Measurements from ENCODE around the gene WDR33.
"Not testable (repeated sequence)": the region's sequence is repeated elsewhere in the genome, so short reads cannot be mapped to it uniquely, and the experiment has no call there.

Gene WDR33

GRCh38 chr2:127796389-127796788, 14.6 kb downstream of the WDR33 start:
- H3K4me1 Mint-ChIP-seq (ENCODE audit: low read depth in 2 of 2) = peaks cover 31 to 72% of the 10 kb centered on the region in 2 donors
- no peaks in the 10 kb centered on the region for H3K9me3 Mint-ChIP-seq
- H3K27me3 Mint-ChIP-seq = no peaks in the 10 kb centered on the region
- no peak for ATAC-seq (replicated peaks)
- no peak for DNase-seq
- H3K36me3 Mint-ChIP-seq (ENCODE audit: insufficient read depth) = peaks cover 31% of the 10 kb centered on the region
- H3K27ac Mint-ChIP-seq = peak overlapping the region in 1 of 2 donors; percentile 38
- H3K4me3 Mint-ChIP-seq = peak overlapping the region in 1 of 2 donors; percentile 37

- not testable (repeated sequence) for H3K27me3 Mint-ChIP-seq; ATAC-seq (replicated peaks); DNase-seq; H3K9me3 Mint-ChIP-seq; H3K4me3 Mint-ChIP-seq
- Mint-ChIP-seq H3K27ac (peak overlapping the region in 1 of 2 donors; percentile 92), H3K4me1 (ENCODE audit: low read depth in 2 of 2) (peaks cover 25 to 64% of the 10 kb centered on the region in 2 donors), H3K36me3 (ENCODE audit: insufficient read depth) (peaks cover 27% of the 10 kb centered on the region)
These were observed 16.1 kb downstream of the WDR33 start for GRCh38 chr2:127794901-127795300.

GRCh38 chr2:127792805-127793204, 18.2 kb downstream of the WDR33 start:
- Mint-ChIP-seq H3K4me1 (ENCODE audit: low read depth in 2 of 2) (peaks cover 17 to 51% of the 10 kb centered on the region in 2 donors), H3K27me3 (no peaks in the 10 kb centered on the region), H3K9me3 (no peaks in the 10 kb centered on the region), H3K27ac (peak overlapping the region; percentile 26 to 92), H3K36me3 (ENCODE audit: insufficient read depth) (peaks cover 24% of the 10 kb centered on the region), H3K4me3 (no peak overlapping the region)
- no peak for ATAC-seq (replicated peaks)
- no peak for DNase-seq

GRCh38 chr2:127790694-127791529, 20.1 kb downstream of the WDR33 start:
- Mint-ChIP-seq H3K4me1 (ENCODE audit: low read depth in 2 of 2) (peaks cover 18 to 41% of the 10 kb centered on the region in 2 donors), H3K36me3 (ENCODE audit: insufficient read depth) (peaks cover 24% of the 10 kb centered on the region), H3K27me3 (no peaks in the 10 kb centered on the region), H3K9me3 (no peaks in the 10 kb centered on the region), H3K4me3 (no peak overlapping the region), H3K27ac (peak overlapping the region in 1 of 2 donors; percentile 11)
- ATAC-seq (replicated peaks) (no peak), DNase-seq (no peak)

GRCh38 chr2:127786048-127786809, 24.7 kb downstream of the WDR33 start:
- H3K36me3 Mint-ChIP-seq (ENCODE audit: insufficient read depth) = peaks cover 4% of the 10 kb centered on the region
- H3K4me3 Mint-ChIP-seq = no peak overlapping the region

GRCh38 chr2:127784965-127785518, 25.9 kb downstream of the WDR33 start:
- Mint-ChIP-seq H3K9me3 (no peaks in the 10 kb centered on the region), H3K4me1 (ENCODE audit: low read depth in 2 of 2) (peaks cover 11 to 33% of the 10 kb centered on the region in 2 donors), H3K27ac (peak overlapping the region; percentile 15), H3K4me3 (no peak overlapping the region), H3K27me3 (no peaks in the 10 kb centered on the region), H3K36me3 (ENCODE audit: insufficient read depth) (peaks cover 4% of the 10 kb centered on the region)
- DNase-seq = no peak
- no peak for ATAC-seq (replicated peaks)

More at GRCh38 chr2:127786048-127786809, 24.7 kb downstream of the WDR33 start:
- Mint-ChIP-seq H3K9me3 (no peaks in the 10 kb centered on the region), H3K27ac (peak overlapping the region in 1 of 2 donors; percentile 38), H3K27me3 (no peaks in the 10 kb centered on the region), H3K4me1 (ENCODE audit: low read depth in 2 of 2) (peaks cover 13 to 32% of the 10 kb centered on the region in 2 donors)
- DNase-seq (no peak), ATAC-seq (replicated peaks) (no peak)

GRCh38 chr2:127783101-127783500, 27.9 kb downstream of the WDR33 start:
- no peaks in the 10 kb centered on the region for H3K9me3 Mint-ChIP-seq
- H3K36me3 Mint-ChIP-seq (ENCODE audit: insufficient read depth) = peaks cover 4% of the 10 kb centered on the region
- no peak overlapping the region for H3K27ac Mint-ChIP-seq
- H3K27me3 Mint-ChIP-seq = no peaks in the 10 kb centered on the region
- H3K4me3 Mint-ChIP-seq = no peak overlapping the region
- DNase-seq = no peak
- no peak for ATAC-seq (replicated peaks)
- peaks cover 19 to 47% of the 10 kb centered on the region in 2 donors for H3K4me1 Mint-ChIP-seq (ENCODE audit: low read depth in 2 of 2)

GRCh38 chr2:127778850-127779249, 32.1 kb downstream of the WDR33 start:
- DNase-seq (no peak), ATAC-seq (replicated peaks) (no peak)
- peaks cover 6% of the 10 kb centered on the region for H3K36me3 Mint-ChIP-seq (ENCODE audit: insufficient read depth)
- peak overlapping the region in 1 of 2 donors; percentile 27 for H3K4me3 Mint-ChIP-seq
- H3K9me3 Mint-ChIP-seq = no peaks in the 10 kb centered on the region
- peak overlapping the region in 1 of 2 donors; percentile 85 for H3K27ac Mint-ChIP-seq
- H3K4me1 Mint-ChIP-seq (ENCODE audit: low read depth in 2 of 2) = peaks cover 30 to 54% of the 10 kb centered on the region in 2 donors
- H3K27me3 Mint-ChIP-seq = no peaks in the 10 kb centered on the region

GRCh38 chr2:127778447-127778846, 32.5 kb downstream of the WDR33 start:
- ATAC-seq (replicated peaks) (peak; percentile 41), DNase-seq (no peak)
- H3K4me1 Mint-ChIP-seq (ENCODE audit: low read depth in 2 of 2) = peaks cover 30 to 54% of the 10 kb centered on the region in 2 donors
- peak overlapping the region; percentile 85 for H3K27ac Mint-ChIP-seq
- no peaks in the 10 kb centered on the region for H3K27me3 Mint-ChIP-seq
- H3K9me3 Mint-ChIP-seq = no peaks in the 10 kb centered on the region
- peak overlapping the region in 1 of 2 donors; percentile 27 for H3K4me3 Mint-ChIP-seq
- peaks cover 6% of the 10 kb centered on the region for H3K36me3 Mint-ChIP-seq (ENCODE audit: insufficient read depth)

GRCh38 chr2:127776122-127776780, 34.7 kb downstream of the WDR33 start:
- Mint-ChIP-seq H3K27me3 (no peaks in the 10 kb centered on the region), H3K4me3 (peak overlapping the region in 1 of 2 donors; percentile 29), H3K4me1 (ENCODE audit: low read depth in 2 of 2) (peaks cover 32 to 55% of the 10 kb centered on the region in 2 donors), H3K27ac (peak overlapping the region; percentile 85), H3K36me3 (ENCODE audit: insufficient read depth) (peaks cover 6% of the 10 kb centered on the region), H3K9me3 (no peaks in the 10 kb centered on the region)
- ATAC-seq (replicated peaks) (no peak), DNase-seq (no peak)

GRCh38 chr2:127771756-127772155, 39.2 kb downstream of the WDR33 start:
- no peak overlapping the region for H3K4me3 Mint-ChIP-seq
- DNase-seq (no peak), ATAC-seq (replicated peaks) (no peak)
- H3K4me1 Mint-ChIP-seq (ENCODE audit: low read depth in 2 of 2) = peaks cover 19 to 32% of the 10 kb centered on the region in 2 donors
- H3K27ac Mint-ChIP-seq = no peak overlapping the region
- H3K27me3 Mint-ChIP-seq = no peaks in the 10 kb centered on the region
- H3K9me3 Mint-ChIP-seq = no peaks in the 10 kb centered on the region
- H3K36me3 Mint-ChIP-seq (ENCODE audit: insufficient read depth) = peaks cover 34% of the 10 kb centered on the region

GRCh38 chr2:127770973-127771735, 39.8 kb downstream of the WDR33 start:
- Mint-ChIP-seq H3K27ac (no peak overlapping the region), H3K4me1 (ENCODE audit: low read depth in 2 of 2) (peaks cover 13 to 26% of the 10 kb centered on the region in 2 donors), H3K27me3 (no peaks in the 10 kb centered on the region), H3K36me3 (ENCODE audit: insufficient read depth) (peaks cover 40% of the 10 kb centered on the region), H3K4me3 (no peak overlapping the region), H3K9me3 (no peaks in the 10 kb centered on the region)
- DNase-seq (no peak), ATAC-seq (replicated peaks) (no peak)

Data from effector memory CD8-positive, alpha-beta T cell (primary cell).